ENCODE results near the gene NCK1. TPM values are rescaled to one million over a fixed set of nuclear protein-coding genes. Genes with fewer than 3 reads are reported as not detected.
A peak's percentile ranks its signal among the peaks of the same experiment; 100 is the strongest.

NCK1 gene
- total and polyA plus RNA-seq, 9 of the 15 experiments (the other 6 are each of a cell fraction or from before 2014, with no cell fraction given): 17.3 to 30.5 (median 25.0) TPM

GRCh38 chr3:136949708-136950107 is 87.7 kb downstream of the NCK1 start:
- no peaks in the 10 kb centered on the region for H3K9me1 ChIP-seq (ENCODE audit: control insufficient read depth, insufficient read depth, low read length)
- no peak for DNase-seq (ENCODE audit: extremely low read depth in 1 of 4, low spot score in 3 of 4)
- no peaks in the 10 kb centered on the region for H4K20me1 ChIP-seq (replicated peaks; ENCODE audit: control insufficient read depth, insufficient read depth, low read length)
- WGBS (ENCODE audit: insufficient coverage, low coverage, missing lambda C conversion rate): 89% methylated on average over 2 of the region's 2 CpGs
- CTCF ChIA-PET (ENCODE audit: low intra/inter-chr PET ratio): no interaction called here
- TF ChIP-seq POLR2A (conservative IDR thresholded peaks at IDR 0.05): no peak
- TF ChIP-seq CTCF (IDR thresholded peaks at IDR 0.05 in 2 of 3, conservative IDR thresholded peaks at IDR 0.05 in 1 of 3; ENCODE audit: insufficient read depth in 2 of 3, low read depth in 1 of 3, low read length in 3 of 3): peak in 1 of 3 experiments; percentile 4; a peak in 1 of 6 replicates
- no peak for TF ChIP-seq MIER1 (IDR thresholded peaks at IDR 0.05; ENCODE audit: low read depth)
- TF ChIP-seq RAD21 (CRISPR knock-in tag; conservative IDR thresholded peaks at IDR 0.05 in 1 of 2, IDR thresholded peaks at IDR 0.05 in 1 of 2): 0 out of 4 replicates have a peak, but pooled peaks of 1 of the 2 experiments have one; percentile 10
- POLR2A ChIA-PET: no interaction called here
- in situ Hi-C loops (cut with MboI): no loop called here
- no TSS peak for BruUV-seq (replicated peaks)
- no peak overlapping the region for H3K27ac ChIP-seq (ENCODE audit: extremely low read depth, low read depth, low read length)
- H3K27me3 ChIP-seq (ENCODE audit: control insufficient read depth in 2 of 2, insufficient read depth in 2 of 2, low read length in 2 of 2): no peaks in the 10 kb centered on the region
- H3K4me3 ChIP-seq: no peak overlapping the region
- no peak for ATAC-seq
- peaks cover 4% of the 10 kb centered on the region; the same call in 2 of the 3 replicates for H3K79me2 ChIP-seq (ENCODE audit: control insufficient read depth, insufficient read depth, low read length)
- intact Hi-C loops (cut with micrococcal nuclease): loop anchor here (1.0 kb wide), 1 partner anchor 64 kb away; no protein-coding TSS in a partner anchor
- peaks cover 0 to 2% of the 10 kb centered on the region in 2 experiments; a peak in 2 of 5 replicates for H3K4me1 ChIP-seq (replicated peaks in 1 of 2; ENCODE audit: control insufficient read depth in 2 of 2, insufficient read depth in 2 of 2, low read length in 2 of 2)
- H3K9me3 ChIP-seq (replicated peaks; ENCODE audit: control insufficient read depth, insufficient read depth, low read depth, low read length): no peaks in the 10 kb centered on the region
- no peak for FAIRE-seq
- H3K4me2 ChIP-seq (ENCODE audit: insufficient read depth, low read length): no peak overlapping the region
- peaks cover 17% of the 10 kb centered on the region; the same call in 2 of the 3 replicates for H3K36me3 ChIP-seq (ENCODE audit: control insufficient read depth, insufficient read depth, low read length)
- H2AFZ ChIP-seq (ENCODE audit: low read depth, low read length): no peak overlapping the region
- H3K9ac ChIP-seq (ENCODE audit: insufficient read depth in 1 of 2, low read depth in 2 of 2, low read length in 2 of 2): no peak overlapping the region
